Osteocyte (in vitro differentiated cells): ENCODE data around the gene TCP11. TPM values are rescaled to one million over a fixed set of nuclear protein-coding genes. Genes with fewer than 3 reads are reported as not detected.

Experiments
- DNase-seq: peaks from one replicate; pipeline ENCODE4 v3.0.0; 2021; ENCODE audit warnings: mixed read lengths; ENCODE audit not compliant: unreplicated experiment; ENCODE audit errors: extremely low spot score
- H3K27ac Mint-ChIP-seq: one replicate; pipeline ENCODE4 v1.8.0; 2021; ENCODE audit warnings: mild to moderate bottlenecking, mixed read lengths; ENCODE audit not compliant: unreplicated experiment
- H3K27me3 Mint-ChIP-seq: one replicate; pipeline ENCODE4 v1.8.0; 2021; ENCODE audit warnings: mixed read lengths; ENCODE audit not compliant: unreplicated experiment
- H3K36me3 Mint-ChIP-seq: one replicate; pipeline ENCODE4 v1.8.0; 2021; ENCODE audit warnings: mixed read lengths; ENCODE audit not compliant: unreplicated experiment
- H3K4me1 Mint-ChIP-seq: one replicate; pipeline ENCODE4 v1.8.0; 2021; ENCODE audit warnings: mixed read lengths; ENCODE audit not compliant: unreplicated experiment
- H3K4me3 Mint-ChIP-seq: one replicate; pipeline ENCODE4 v1.8.0; 2021; ENCODE audit warnings: mild to moderate bottlenecking, moderate library complexity, mixed read lengths; ENCODE audit not compliant: unreplicated experiment
- H3K9me3 Mint-ChIP-seq: one replicate; pipeline ENCODE4 v1.8.0; 2021; ENCODE audit warnings: mixed read lengths; ENCODE audit not compliant: unreplicated experiment
- CTCF ChIP-seq: fragments of 200-600 bp; sonication (generic); IDR thresholded peaks from 2 replicates; pipeline ENCODE4 v1.5.0; 2021; ENCODE audit warnings: antibody characterized with exemption, mild to moderate bottlenecking, moderate library complexity
- total RNA-seq: library from RNA; stranded (reverse); gene quantifications from 2 replicates; pipeline ENCODE4 v1.2.1, GENCODE V29; 2021

TCP11 gene
- total RNA-seq, 1 donor from 2014 or later = 0.43 TPM

- no peak for DNase-seq
- peaks cover 53% of the 10 kb centered on the region for H3K4me1 Mint-ChIP-seq
- TF ChIP-seq CTCF = no peak
- no peaks in the 10 kb centered on the region for H3K36me3 Mint-ChIP-seq
- H3K27me3 Mint-ChIP-seq = no peaks in the 10 kb centered on the region
- H3K4me3 Mint-ChIP-seq = no peak overlapping the region
- H3K9me3 Mint-ChIP-seq = no peaks in the 10 kb centered on the region
- peak overlapping the region; percentile 62 for H3K27ac Mint-ChIP-seq
Observed at GRCh38 chr6:35185302-35185681, 44.2 kb upstream of the TCP11 start.

- H3K27ac Mint-ChIP-seq = peak overlapping the region; percentile 62
- no peaks in the 10 kb centered on the region for H3K27me3 Mint-ChIP-seq
- DNase-seq = no peak
- peaks cover 58% of the 10 kb centered on the region for H3K4me1 Mint-ChIP-seq
- H3K36me3 Mint-ChIP-seq = no peaks in the 10 kb centered on the region
- TF ChIP-seq CTCF = no peak
- H3K4me3 Mint-ChIP-seq = no peak overlapping the region
- H3K9me3 Mint-ChIP-seq = no peaks in the 10 kb centered on the region
Observed at GRCh38 chr6:35184580-35185301, 43.6 kb upstream of the TCP11 start.

GRCh38 chr6:35183935-35184334 lies 42.8 kb upstream of the TCP11 start:
- Mint-ChIP-seq H3K4me1 (peaks cover 67% of the 10 kb centered on the region), H3K9me3 (no peaks in the 10 kb centered on the region), H3K27ac (peak overlapping the region; percentile 19), H3K36me3 (no peaks in the 10 kb centered on the region), H3K4me3 (no peak overlapping the region), H3K27me3 (no peaks in the 10 kb centered on the region)
- no peak for DNase-seq
- no peak for TF ChIP-seq CTCF

- H3K27ac Mint-ChIP-seq = peak overlapping the region; percentile 49
- no peaks in the 10 kb centered on the region for H3K36me3 Mint-ChIP-seq
- H3K27me3 Mint-ChIP-seq = no peaks in the 10 kb centered on the region
- H3K4me3 Mint-ChIP-seq = no peak overlapping the region
- H3K4me1 Mint-ChIP-seq = peaks cover 73% of the 10 kb centered on the region
- no peak for TF ChIP-seq CTCF
- no peaks in the 10 kb centered on the region for H3K9me3 Mint-ChIP-seq
- DNase-seq = no peak
Observed at GRCh38 chr6:35183281-35183680, 42.1 kb upstream of the TCP11 start.

- Mint-ChIP-seq H3K27ac (peak overlapping the region; percentile 90), H3K9me3 (no peaks in the 10 kb centered on the region), H3K4me3 (no peak overlapping the region), H3K36me3 (no peaks in the 10 kb centered on the region), H3K4me1 (peaks cover 76% of the 10 kb centered on the region), H3K27me3 (no peaks in the 10 kb centered on the region)
- no peak for TF ChIP-seq CTCF
- peak; percentile 91 for DNase-seq
Observed at GRCh38 chr6:35181933-35182612, 40.9 kb upstream of the TCP11 start.
